HEK293T (cell line): ENCODE results near the gene ACBD6.

Experiments used
- ARNT ChIP-seq: fragments of 450-650 bp; IDR thresholded peaks from 2 replicates; pipeline ENCODE4 v1.6.1; 2017; ENCODE audit warnings: mild to moderate bottlenecking
- BHLHE40 ChIP-seq: fragments of 450-650 bp; IDR thresholded peaks from 2 replicates; pipeline ENCODE4 v1.6.1; 2016; ENCODE audit warnings: mild to moderate bottlenecking, moderate library complexity, borderline replicate concordance
- FOXK2 ChIP-seq: fragments of 450-650 bp; IDR thresholded peaks from 2 replicates; pipeline ENCODE4 v1.6.1; 2016; ENCODE audit warnings: mild to moderate bottlenecking
- FOXM1 ChIP-seq: fragments of 450-650 bp; IDR thresholded peaks from 2 replicates; pipeline ENCODE4 v1.6.1; 2017; ENCODE audit warnings: mild to moderate bottlenecking, borderline replicate concordance
- HDGF ChIP-seq: fragments of 450-650 bp; IDR thresholded peaks from 2 replicates; pipeline ENCODE4 v1.6.1; 2017; ENCODE audit warnings: antibody characterized with exemption, borderline replicate concordance
- LEF1 ChIP-seq: fragments of 450-650 bp; IDR thresholded peaks from 2 replicates; pipeline ENCODE4 v1.6.1; 2017; ENCODE audit warnings: mild to moderate bottlenecking, borderline replicate concordance
- SP1 ChIP-seq: fragments of 450-650 bp; IDR thresholded peaks from 2 replicates; pipeline ENCODE4 v1.6.1; 2017
- SUZ12 ChIP-seq: fragments of 450-650 bp; IDR thresholded peaks from 2 replicates; pipeline ENCODE4 v1.6.1; 2016; ENCODE audit warnings: mild to moderate bottlenecking
- TARDBP ChIP-seq: fragments of 450-650 bp; IDR thresholded peaks from 2 replicates; pipeline ENCODE4 v1.6.1; 2016

DNA sequence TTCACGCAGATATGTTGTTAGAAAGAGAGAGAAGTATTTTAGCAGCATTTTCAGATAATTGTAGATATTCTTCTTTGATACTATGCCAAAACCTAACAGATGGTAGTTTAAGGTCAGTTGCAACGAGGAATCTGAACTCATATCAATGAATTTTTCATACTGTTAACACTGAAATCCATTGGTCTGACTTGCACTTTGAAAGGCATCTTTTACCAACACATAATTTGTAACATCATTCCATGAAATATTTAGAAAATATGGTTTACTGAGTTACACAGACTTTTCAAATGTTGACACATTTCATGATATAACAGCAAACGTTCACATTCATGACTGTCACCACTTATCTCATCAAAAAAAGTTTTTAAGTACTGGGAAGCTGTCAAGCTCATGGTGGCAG, 4.6 kb downstream of the ACBD6 start:
- no peak for TF ChIP-seq BHLHE40
- no peak for TF ChIP-seq SUZ12
- no peak for TF ChIP-seq TARDBP
- no peak for TF ChIP-seq SP1
- TF ChIP-seq LEF1, result no peak
- no peak for TF ChIP-seq FOXM1
- TF ChIP-seq HDGF, result no peak
- TF ChIP-seq ARNT, result no peak
- TF ChIP-seq FOXK2, result no peak
